Right hindlimb (tissue), 1 donor: Measurements from ENCODE around the gene KCNAB2.

Experiments
- DNase-seq: peaks from one replicate; pipeline ENCODE4 v3.0.0-alpha.2; 2018

The KCNAB2 gene

GRCh38 chr1:6033986-6034749, 11.5 kb upstream of the KCNAB2 start:
- DNase-seq: no peak

GRCh38 chr1:6034750-6035096, 11.0 kb upstream of the KCNAB2 start:
- no peak for DNase-seq

- DNase-seq: no peak
Measured at GRCh38 chr1:6035303-6035702, 10.4 kb upstream of the KCNAB2 start.

GRCh38 chr1:6035719-6036118, 10.0 kb upstream of the KCNAB2 start:
- no peak for DNase-seq

GRCh38 chr1:6037338-6037762, 8.3 kb upstream of the KCNAB2 start:
- DNase-seq: no peak

- no peak for DNase-seq
Measured at GRCh38 chr1:6038603-6039002, 7.1 kb upstream of the KCNAB2 start.

GRCh38 chr1:6039031-6039430, 6.7 kb upstream of the KCNAB2 start:
- no peak for DNase-seq

- DNase-seq: no peak
Measured at GRCh38 chr1:6040444-6040843, 5.2 kb upstream of the KCNAB2 start.

GRCh38 chr1:6040861-6041415, 4.8 kb upstream of the KCNAB2 start:
- DNase-seq: no peak

GRCh38 chr1:6041432-6042062, 4.1 kb upstream of the KCNAB2 start:
- DNase-seq: no peak

GRCh38 chr1:6043561-6043960, 2.1 kb upstream of the KCNAB2 start:
- DNase-seq: no peak

GRCh38 chr1:6044481-6045109, 1.1 kb upstream of the KCNAB2 start:
- no peak for DNase-seq

GRCh38 chr1:6045110-6045502, 582 bp upstream of the KCNAB2 start:
- DNase-seq: no peak

GRCh38 chr1:6046279-6046678, 591 bp downstream of the KCNAB2 start:
- DNase-seq: no peak

- DNase-seq: no peak
Measured at GRCh38 chr1:6048179-6048867, 2.6 kb downstream of the KCNAB2 start.

- DNase-seq: no peak
Measured at GRCh38 chr1:6049419-6049818, 3.7 kb downstream of the KCNAB2 start.

- DNase-seq: no peak
Measured at GRCh38 chr1:6051423-6051822, 5.7 kb downstream of the KCNAB2 start.

GRCh38 chr1:6052543-6053205, 7.0 kb downstream of the KCNAB2 start:
- DNase-seq: peak; percentile 79

GRCh38 chr1:6053206-6053546, 7.5 kb downstream of the KCNAB2 start:
- DNase-seq: no peak

GRCh38 chr1:6054596-6054995, 8.9 kb downstream of the KCNAB2 start:
- no peak for DNase-seq

GRCh38 chr1:6056572-6056948, 10.9 kb downstream of the KCNAB2 start:
- DNase-seq: no peak

GRCh38 chr1:6057170-6057845, 11.6 kb downstream of the KCNAB2 start:
- no peak for DNase-seq
